ENCODE results near the gene ZMAT5. TPM values are rescaled to one million over a fixed set of nuclear protein-coding genes. Genes with fewer than 3 reads are reported as not detected.

Gene ZMAT5
- polyA plus RNA-seq, 1 donor (not counting 4 experiments of a cell fraction or from before 2014, with no cell fraction given): 11.1 TPM

GRCh38 chr22:29741926-29742325, 24.9 kb downstream of the ZMAT5 start:
- Histone ChIP-seq H3K27me3 (ENCODE audit: control insufficient read depth, extremely low read depth, insufficient read depth, low read length) (no peaks in the 10 kb centered on the region), H3K9me3 (ENCODE audit: control insufficient read depth, low read depth, low read length) (no peaks in the 10 kb centered on the region), H3K79me2 (ENCODE audit: control insufficient read depth, insufficient read depth, low read length) (no peaks in the 10 kb centered on the region), H3K4me2 (ENCODE audit: control insufficient read depth, extremely low read depth, insufficient read depth, low read depth, low read length) (no peak overlapping the region), H3K4me1 (ENCODE audit: control insufficient read depth, extremely low read depth, insufficient read depth, low read length) (peaks cover 14% of the 10 kb centered on the region), H3K9ac (ENCODE audit: control insufficient read depth, extremely low read depth, insufficient read depth, low read length) (no peak overlapping the region), H3K36me3 (ENCODE audit: control insufficient read depth in 2 of 2, extremely low read depth in 1 of 2, insufficient read depth in 2 of 2, low read length in 2 of 2) (peaks cover 0 to 5% of the 10 kb centered on the region in 2 experiments), H4K20me1 (ENCODE audit: control insufficient read depth, extremely low read depth, insufficient read depth, low read length) (no peaks in the 10 kb centered on the region), H3K4me3 (ENCODE audit: control insufficient read depth in 2 of 3, extremely low read depth in 1 of 3, insufficient read depth in 2 of 3, low read depth in 1 of 3, low read length in 3 of 3) (no peak overlapping the region), H3K27ac (ENCODE audit: control insufficient read depth, insufficient read depth, low read length) (no peak overlapping the region), H3K9me1 (ENCODE audit: control insufficient read depth, extremely low read depth, insufficient read depth, low read length) (no peaks in the 10 kb centered on the region), H2AFZ (ENCODE audit: control insufficient read depth, low read length) (no peak overlapping the region)
- dilution Hi-C loops (cut with MboI; ENCODE audit: extremely low pct_ligation_motif_present, low sequenced_read_pairs): no loop called here
- TF ChIP-seq CTCF (optimal IDR thresholded peaks at IDR 0.05 in 1 of 3, IDR thresholded peaks at IDR 0.05 in 1 of 3, conservative IDR thresholded peaks at IDR 0.05 in 1 of 3; ENCODE audit: extremely low read depth in 1 of 3, insufficient read depth in 2 of 3, low read length in 3 of 3) (no peak), EZH2 (IDR thresholded peaks at IDR 0.05; ENCODE audit: low read length) (no peak)
- DNase-seq (ENCODE audit: low read depth, low spot score) (no peak), FAIRE-seq (no peak)

GRCh38 chr22:29740216-29740615, 26.6 kb downstream of the ZMAT5 start:
- FAIRE-seq (no peak), DNase-seq (ENCODE audit: low read depth, low spot score) (no peak)
- H3K9me1 ChIP-seq (ENCODE audit: control insufficient read depth, extremely low read depth, insufficient read depth, low read length): no peaks in the 10 kb centered on the region
- no peaks in the 10 kb centered on the region for H3K79me2 ChIP-seq (ENCODE audit: control insufficient read depth, insufficient read depth, low read length)
- H3K4me2 ChIP-seq (ENCODE audit: control insufficient read depth, extremely low read depth, insufficient read depth, low read depth, low read length): no peak overlapping the region
- no peaks in the 10 kb centered on the region for H3K9me3 ChIP-seq (ENCODE audit: control insufficient read depth, low read depth, low read length)
- dilution Hi-C loops (cut with MboI; ENCODE audit: extremely low pct_ligation_motif_present, low sequenced_read_pairs): no loop called here
- no peak overlapping the region for H3K9ac ChIP-seq (ENCODE audit: control insufficient read depth, extremely low read depth, insufficient read depth, low read length)
- H2AFZ ChIP-seq (ENCODE audit: control insufficient read depth, low read length): no peak overlapping the region
- H3K27ac ChIP-seq (ENCODE audit: control insufficient read depth, insufficient read depth, low read length): no peak overlapping the region
- H3K4me1 ChIP-seq (ENCODE audit: control insufficient read depth, extremely low read depth, insufficient read depth, low read length): peaks cover 8% of the 10 kb centered on the region
- H3K27me3 ChIP-seq (ENCODE audit: control insufficient read depth, extremely low read depth, insufficient read depth, low read length): no peaks in the 10 kb centered on the region
- H3K4me3 ChIP-seq (ENCODE audit: control insufficient read depth in 2 of 3, extremely low read depth in 1 of 3, insufficient read depth in 2 of 3, low read depth in 1 of 3, low read length in 3 of 3): no peak overlapping the region
- H4K20me1 ChIP-seq (ENCODE audit: control insufficient read depth, extremely low read depth, insufficient read depth, low read length): no peaks in the 10 kb centered on the region
- H3K36me3 ChIP-seq (ENCODE audit: control insufficient read depth in 2 of 2, extremely low read depth in 1 of 2, insufficient read depth in 2 of 2, low read length in 2 of 2): peaks cover 0 to 5% of the 10 kb centered on the region in 2 experiments
- TF ChIP-seq EZH2 (IDR thresholded peaks at IDR 0.05; ENCODE audit: low read length) (no peak), CTCF (optimal IDR thresholded peaks at IDR 0.05 in 1 of 3, IDR thresholded peaks at IDR 0.05 in 1 of 3, conservative IDR thresholded peaks at IDR 0.05 in 1 of 3; ENCODE audit: extremely low read depth in 1 of 3, insufficient read depth in 2 of 3, low read length in 3 of 3) (no peak)
